HUES48 (cell line): ENCODE results near the gene SETD6.

Experiments used
- H3K27ac ChIP-seq: one replicate; pipeline ENCODE4 v1.7.0; 2013; ENCODE audit warnings: low read depth, low read length, inconsistent platforms
- H3K27me3 ChIP-seq: 2 replicates; pipeline ENCODE4 v1.6.1; 2013; ENCODE audit warnings: mild to moderate bottlenecking, low read length; ENCODE audit not compliant: control insufficient read depth, insufficient read depth
- H3K36me3 ChIP-seq: 2 replicates; pipeline ENCODE4 v1.6.1; 2013; ENCODE audit warnings: low read length; ENCODE audit not compliant: control insufficient read depth, insufficient read depth
- H3K4me1 ChIP-seq: 2 replicates; pipeline ENCODE4 v1.6.1; 2013; ENCODE audit warnings: mild to moderate bottlenecking, low read length; ENCODE audit not compliant: control insufficient read depth, insufficient read depth
- H3K4me3 ChIP-seq: 2 replicates; pipeline ENCODE4 v1.5.1; 2013; ENCODE audit warnings: mild to moderate bottlenecking, low read depth, low read length
- H3K9ac ChIP-seq: 2 replicates; pipeline ENCODE4 v1.6.1; 2013; ENCODE audit warnings: mild to moderate bottlenecking, low read depth, low read length, moderate library complexity
- H3K9me3 ChIP-seq: 2 replicates; pipeline ENCODE4 v1.6.1; 2013; ENCODE audit warnings: low read length; ENCODE audit not compliant: control insufficient read depth, insufficient read depth

Gene SETD6

GRCh38 chr16:58519707-58520106 is 4.4 kb downstream of the SETD6 start:
- no peak overlapping the region for H3K9ac ChIP-seq
- H3K27ac ChIP-seq, result no peak overlapping the region
- no peaks in the 10 kb centered on the region for H3K9me3 ChIP-seq
- H3K4me1 ChIP-seq, result peaks cover 10% of the 10 kb centered on the region
- H3K27me3 ChIP-seq, result no peaks in the 10 kb centered on the region
- no peak overlapping the region for H3K4me3 ChIP-seq
- H3K36me3 ChIP-seq, result peaks cover 84% of the 10 kb centered on the region

GRCh38 chr16:58530179-58530578 is 14.9 kb downstream of the SETD6 start:
- H3K9me3 ChIP-seq, result no peaks in the 10 kb centered on the region
- no peak overlapping the region for H3K27ac ChIP-seq
- H3K36me3 ChIP-seq, result peaks cover 96% of the 10 kb centered on the region
- no peaks in the 10 kb centered on the region for H3K4me1 ChIP-seq
- no peaks in the 10 kb centered on the region for H3K27me3 ChIP-seq
- H3K9ac ChIP-seq, result no peak overlapping the region
- H3K4me3 ChIP-seq, result no peak overlapping the region

GRCh38 chr16:58532414-58532813 is 17.1 kb downstream of the SETD6 start:
- Histone ChIP-seq H3K4me3 (no peak overlapping the region), H3K4me1 (no peaks in the 10 kb centered on the region), H3K9ac (no peak overlapping the region), H3K36me3 (peaks cover 98% of the 10 kb centered on the region), H3K9me3 (no peaks in the 10 kb centered on the region), H3K27me3 (no peaks in the 10 kb centered on the region), H3K27ac (no peak overlapping the region)

GRCh38 chr16:58533751-58534470 is 18.6 kb downstream of the SETD6 start:
- Histone ChIP-seq H3K4me1 (no peaks in the 10 kb centered on the region), H3K36me3 (peaks cover 98% of the 10 kb centered on the region), H3K9me3 (no peaks in the 10 kb centered on the region), H3K27me3 (no peaks in the 10 kb centered on the region), H3K4me3 (no peak overlapping the region), H3K9ac (no peak overlapping the region), H3K27ac (no peak overlapping the region)

GRCh38 chr16:58535100-58535499 is 19.8 kb downstream of the SETD6 start:
- no peaks in the 10 kb centered on the region for H3K4me1 ChIP-seq
- H3K36me3 ChIP-seq, result peaks cover 98% of the 10 kb centered on the region
- H3K4me3 ChIP-seq, result no peak overlapping the region
- H3K9me3 ChIP-seq, result no peaks in the 10 kb centered on the region
- H3K27me3 ChIP-seq, result no peaks in the 10 kb centered on the region
- no peak overlapping the region for H3K9ac ChIP-seq
- no peak overlapping the region for H3K27ac ChIP-seq

DNA sequence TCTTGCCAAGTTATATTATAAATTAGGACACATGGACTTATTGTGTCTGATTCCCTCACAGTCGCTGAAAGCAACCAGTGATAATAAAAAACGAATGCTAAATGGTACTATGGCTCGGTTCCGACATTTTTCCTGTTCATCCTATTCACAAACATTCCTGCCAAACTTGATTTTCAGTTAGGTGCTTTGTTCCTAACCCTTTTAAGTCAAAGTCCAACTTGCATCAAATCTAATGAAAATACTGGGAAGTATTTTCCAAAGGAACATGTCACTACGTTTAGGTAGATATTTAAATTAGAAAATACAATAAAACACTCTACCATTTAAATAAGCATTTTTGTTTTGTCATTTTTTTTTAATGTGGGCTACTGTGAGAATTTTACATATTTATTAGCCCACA is 21.0 kb downstream of the SETD6 start:
- no peak overlapping the region for H3K9ac ChIP-seq
- H3K36me3 ChIP-seq, result peaks cover 98% of the 10 kb centered on the region
- H3K4me3 ChIP-seq, result no peak overlapping the region
- no peaks in the 10 kb centered on the region for H3K27me3 ChIP-seq
- H3K27ac ChIP-seq, result no peak overlapping the region
- H3K4me1 ChIP-seq, result no peaks in the 10 kb centered on the region
- no peaks in the 10 kb centered on the region for H3K9me3 ChIP-seq

- no peak overlapping the region for H3K9ac ChIP-seq
- no peak overlapping the region for H3K4me3 ChIP-seq
- no peaks in the 10 kb centered on the region for H3K27me3 ChIP-seq
- no peaks in the 10 kb centered on the region for H3K9me3 ChIP-seq
- no peak overlapping the region for H3K27ac ChIP-seq
- H3K4me1 ChIP-seq, result no peaks in the 10 kb centered on the region
- H3K36me3 ChIP-seq, result peaks cover 98% of the 10 kb centered on the region
These were observed 22.0 kb downstream of the SETD6 start for GRCh38 chr16:58537124-58537906.

- no peak overlapping the region for H3K4me3 ChIP-seq
- no peaks in the 10 kb centered on the region for H3K9me3 ChIP-seq
- H3K27ac ChIP-seq, result no peak overlapping the region
- H3K27me3 ChIP-seq, result no peaks in the 10 kb centered on the region
- H3K4me1 ChIP-seq, result no peaks in the 10 kb centered on the region
- no peak overlapping the region for H3K9ac ChIP-seq
- H3K36me3 ChIP-seq, result peaks cover 100% of the 10 kb centered on the region
These were observed 26.4 kb downstream of the SETD6 start for GRCh38 chr16:58541711-58542110.

DNA sequence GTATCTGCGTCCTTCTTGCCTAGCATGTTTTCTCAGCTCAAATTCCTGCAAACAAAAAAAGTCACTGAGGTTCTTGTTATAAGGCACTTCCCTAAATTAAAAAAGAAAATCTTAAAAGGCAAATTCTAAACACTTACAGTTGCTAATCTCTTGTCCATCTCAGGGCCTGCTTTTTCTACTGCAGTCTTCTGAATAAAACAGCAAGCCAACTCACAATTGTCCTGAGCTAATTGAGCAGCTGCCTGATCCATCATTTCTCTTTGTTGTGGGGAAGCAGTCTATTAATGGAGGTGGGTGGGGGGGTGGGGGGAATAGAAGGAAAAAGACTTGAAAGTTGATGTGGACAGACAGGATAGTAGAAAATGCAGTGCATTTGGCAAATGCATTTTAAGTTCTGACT is 27.0 kb downstream of the SETD6 start:
- Histone ChIP-seq H3K9me3 (no peaks in the 10 kb centered on the region), H3K4me1 (no peaks in the 10 kb centered on the region), H3K9ac (no peak overlapping the region), H3K36me3 (peaks cover 100% of the 10 kb centered on the region), H3K27ac (no peak overlapping the region), H3K27me3 (no peaks in the 10 kb centered on the region), H3K4me3 (no peak overlapping the region)

- no peaks in the 10 kb centered on the region for H3K9me3 ChIP-seq
- no peak overlapping the region for H3K4me3 ChIP-seq
- H3K9ac ChIP-seq, result no peak overlapping the region
- H3K36me3 ChIP-seq, result peaks cover 100% of the 10 kb centered on the region
- no peak overlapping the region for H3K27ac ChIP-seq
- H3K27me3 ChIP-seq, result no peaks in the 10 kb centered on the region
- H3K4me1 ChIP-seq, result no peaks in the 10 kb centered on the region
These were observed 28.4 kb downstream of the SETD6 start for GRCh38 chr16:58543685-58544084.

GRCh38 chr16:58548378-58548777 is 33.1 kb downstream of the SETD6 start:
- Histone ChIP-seq H3K36me3 (peaks cover 100% of the 10 kb centered on the region), H3K9ac (no peak overlapping the region), H3K27me3 (no peaks in the 10 kb centered on the region), H3K4me1 (no peaks in the 10 kb centered on the region), H3K9me3 (no peaks in the 10 kb centered on the region), H3K27ac (no peak overlapping the region), H3K4me3 (no peak overlapping the region)
